SW480 (cell line): ENCODE measurements around the gene CDH12.
"Not testable (repeated sequence)": the region's sequence is repeated elsewhere in the genome, so short reads cannot be mapped to it uniquely, and the experiment has no call there.

Experiments
- DNase-seq: peaks from one replicate; pipeline ENCODE4 v3.0.0-alpha.2; 2016; ENCODE audit warnings: low spot score

CDH12 gene

DNA sequence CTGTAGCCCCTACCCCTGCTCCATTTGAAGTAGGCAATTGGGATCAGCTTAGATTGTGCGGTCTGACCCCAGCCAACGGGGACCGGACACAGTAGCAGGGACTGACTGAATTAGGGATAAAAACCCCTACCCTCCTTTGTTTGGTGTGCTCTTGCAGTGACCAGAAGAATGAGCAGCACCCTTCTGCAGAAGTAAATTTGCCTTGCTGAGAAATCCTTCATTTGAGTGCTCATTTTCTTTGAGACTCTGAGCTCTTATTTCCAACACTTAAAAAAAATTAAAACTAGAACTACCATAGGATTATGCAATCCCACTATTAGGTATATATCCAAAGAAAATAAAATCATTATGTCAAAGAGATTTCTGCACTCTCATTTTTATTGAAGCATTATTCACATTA lies 560.0 kb downstream of the CDH12 start:
- no peak for DNase-seq

DNA sequence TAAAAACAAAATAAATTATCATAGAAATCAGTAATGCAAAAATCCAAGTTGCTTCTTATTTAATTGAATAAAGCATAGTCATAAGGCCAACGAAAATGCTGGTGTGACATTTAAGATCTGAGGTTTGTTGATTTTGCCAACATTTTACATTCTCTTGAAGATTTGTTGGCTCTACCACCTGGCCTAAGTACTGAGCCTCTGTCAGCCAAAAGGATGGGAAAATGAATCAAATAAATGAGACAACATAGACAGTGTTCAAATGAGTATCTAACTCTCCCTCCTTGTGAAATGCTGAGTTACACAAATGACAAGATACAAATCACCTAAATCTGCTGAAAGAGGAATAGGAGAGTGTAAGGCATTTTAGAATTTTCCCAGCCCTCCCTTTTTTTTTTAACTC lies 575.0 kb downstream of the CDH12 start:
- no peak for DNase-seq

DNA sequence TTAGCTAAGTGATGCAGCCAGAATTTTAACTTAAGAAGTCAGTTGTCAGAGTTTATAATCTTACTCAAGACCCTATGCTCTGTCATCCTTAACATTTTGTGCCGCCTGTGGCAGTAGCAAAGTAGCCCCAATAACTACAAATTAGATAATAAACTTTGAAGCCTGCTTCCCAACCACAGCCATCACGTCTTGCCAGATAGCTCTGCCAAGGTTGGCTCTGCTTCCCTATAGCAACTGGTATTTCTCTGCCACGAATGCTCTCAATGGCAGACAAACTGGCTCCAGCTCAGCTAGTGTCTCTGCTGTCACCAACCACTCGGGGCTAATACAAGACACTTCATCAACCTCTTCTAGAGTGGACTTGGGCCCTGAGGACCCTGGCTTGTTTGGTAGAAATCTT lies 576.1 kb downstream of the CDH12 start:
- no peak for DNase-seq

DNA sequence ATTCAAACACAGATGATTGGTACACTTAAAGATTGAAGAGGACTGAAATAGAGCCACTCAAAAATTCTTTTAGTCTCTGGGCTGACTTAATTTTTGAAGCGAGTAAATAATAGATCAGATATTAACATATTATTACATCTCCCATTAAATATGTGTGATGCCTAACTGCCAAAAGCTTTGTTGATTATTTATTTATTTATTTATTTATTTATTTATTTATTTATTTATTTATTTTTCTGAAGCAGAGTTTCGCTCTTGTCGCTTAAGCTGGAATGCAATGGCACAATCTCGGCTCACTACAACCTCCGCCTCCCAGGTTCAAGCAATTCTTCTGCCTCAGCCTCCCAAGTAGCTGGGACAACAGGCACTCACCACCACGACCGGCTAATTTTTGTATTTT lies 587.3 kb downstream of the CDH12 start:
- DNase-seq = not testable (repeated sequence)

DNA sequence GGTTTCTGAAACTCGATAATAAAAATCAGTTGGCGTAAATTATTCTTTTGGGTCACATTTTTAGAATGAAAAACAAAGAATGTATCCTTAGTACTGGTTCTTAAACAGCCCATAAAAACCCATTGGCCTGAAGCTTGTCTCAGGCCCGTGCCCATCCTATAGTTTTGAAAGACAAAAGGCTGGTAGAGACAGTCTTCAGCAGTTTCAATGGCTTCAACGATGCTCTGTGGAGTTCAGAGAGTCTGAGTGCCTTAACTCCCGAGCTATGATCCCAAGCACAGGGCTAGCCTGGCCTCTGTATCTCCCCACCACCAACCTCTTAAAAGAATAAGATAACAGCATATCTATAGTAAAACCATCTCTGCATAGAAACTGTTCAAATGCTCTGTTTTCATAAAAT lies 595.0 kb downstream of the CDH12 start:
- no peak for DNase-seq

DNA sequence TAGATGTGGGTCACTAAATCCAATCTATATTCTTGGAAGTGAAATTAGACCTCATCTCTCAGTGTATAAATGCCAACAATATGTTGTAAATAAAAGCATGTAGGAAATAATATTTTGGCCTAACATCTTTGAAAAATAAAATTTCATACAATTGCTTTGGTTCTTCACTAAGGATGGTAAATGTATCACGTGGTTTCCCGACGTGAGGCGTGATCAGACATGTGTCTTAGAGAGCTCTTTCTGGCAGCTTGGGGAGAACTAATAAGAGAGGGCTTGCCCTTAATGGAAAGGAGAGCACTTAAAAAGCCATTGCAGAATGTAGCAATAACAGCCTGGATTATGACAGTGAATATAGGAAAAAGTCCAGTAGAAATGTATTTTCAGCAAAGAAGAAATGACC lies 602.6 kb downstream of the CDH12 start:
- no peak for DNase-seq

DNA sequence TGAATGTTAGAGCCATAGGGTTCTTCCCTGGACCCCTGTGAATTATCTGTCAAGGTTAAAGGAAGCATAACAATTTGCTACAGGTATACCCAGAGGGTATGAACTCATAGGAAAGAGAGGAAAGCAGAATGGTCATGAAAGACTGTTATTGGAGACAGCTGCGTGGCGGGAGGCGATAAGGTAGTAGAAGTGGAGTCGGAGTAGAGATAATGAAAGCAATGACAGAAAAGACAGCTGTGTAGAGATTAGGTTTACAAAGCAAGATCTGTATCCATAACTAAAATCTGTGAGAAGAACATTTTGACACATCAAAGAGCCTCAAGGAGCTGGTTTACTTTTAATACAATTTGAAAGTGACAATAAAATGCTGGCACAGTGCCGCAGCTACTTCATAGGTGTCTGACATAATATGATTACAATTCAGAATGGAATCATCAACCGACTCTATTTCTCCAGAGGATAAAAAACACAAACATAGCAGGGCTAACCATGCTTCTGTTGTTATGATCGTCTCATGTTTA lies 603.9 kb downstream of the CDH12 start:
- no peak for DNase-seq

DNA sequence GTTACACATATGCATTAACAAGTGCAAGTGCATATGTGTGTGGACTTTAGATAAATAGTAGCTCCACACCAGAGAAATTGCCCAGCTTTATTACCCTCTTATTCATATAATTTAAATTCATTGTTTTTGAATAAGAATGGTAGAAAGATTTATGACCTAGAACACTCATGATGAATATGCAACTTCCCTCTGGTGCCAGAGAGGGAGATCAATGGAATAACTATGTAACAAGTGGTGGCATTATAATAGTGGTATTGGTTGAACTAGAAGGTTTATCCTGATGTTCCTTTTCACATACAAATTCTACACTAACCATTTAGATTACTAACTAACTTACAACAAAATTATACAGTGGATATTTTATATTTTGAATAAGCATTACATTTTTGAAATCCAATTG lies 607.4 kb downstream of the CDH12 start:
- no peak for DNase-seq

DNA sequence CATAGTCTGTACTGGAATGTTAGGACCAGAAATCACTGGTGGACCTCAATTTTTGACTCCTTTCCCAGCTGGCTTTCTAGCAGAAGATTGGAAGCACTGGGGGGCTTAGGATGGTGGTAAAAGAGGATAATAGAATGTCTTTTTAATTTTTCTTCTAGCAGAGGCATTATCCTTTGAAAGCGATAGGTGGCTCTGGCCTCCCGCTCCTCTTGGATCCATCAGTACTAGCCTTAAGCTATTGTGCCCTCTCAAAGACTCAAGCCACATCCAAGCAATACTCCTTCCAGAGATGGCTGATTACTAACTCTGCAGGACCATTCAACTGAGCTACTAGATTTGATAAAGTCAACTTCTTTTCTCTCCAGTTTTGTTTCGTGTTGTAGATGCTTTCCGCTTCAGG lies 610.6 kb downstream of the CDH12 start:
- no peak for DNase-seq

DNA sequence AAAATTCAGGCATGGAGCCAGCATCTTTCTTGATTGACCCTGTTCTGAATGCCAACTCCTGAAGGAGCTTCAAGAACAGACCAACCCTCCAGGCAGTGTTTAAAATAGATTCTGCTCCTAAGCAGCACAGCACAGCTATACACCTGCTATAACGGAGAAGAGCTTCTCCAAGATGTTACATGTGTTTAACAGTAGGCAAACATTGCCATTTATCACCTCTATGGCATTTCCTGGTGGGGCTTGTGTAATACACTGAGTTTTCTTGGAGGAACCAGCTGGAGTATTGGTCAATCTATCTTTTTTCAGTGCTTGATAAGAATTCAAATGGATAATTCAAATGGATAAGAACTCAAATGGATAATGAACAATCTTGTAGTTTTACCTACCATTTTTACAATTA lies 615.1 kb downstream of the CDH12 start:
- DNase-seq = no peak

DNA sequence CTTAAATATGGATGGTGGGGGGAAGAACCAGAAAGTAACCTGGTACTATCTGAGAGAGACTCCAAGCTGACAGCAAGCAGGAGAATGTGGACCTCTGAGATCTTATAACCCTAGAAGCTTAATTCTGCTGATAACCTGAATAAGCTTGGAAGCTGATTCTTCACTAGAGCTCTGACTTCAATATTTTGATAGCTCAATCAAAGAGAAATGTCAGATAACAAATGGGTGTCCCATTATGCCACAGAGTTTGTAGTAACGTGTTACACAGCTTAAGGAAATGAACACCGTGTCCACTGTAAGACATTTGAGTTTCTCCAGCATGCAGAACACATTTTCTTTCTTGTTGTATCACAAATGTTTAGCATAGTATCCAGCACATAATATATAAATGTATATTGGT lies 626.7 kb downstream of the CDH12 start:
- DNase-seq = no peak

DNA sequence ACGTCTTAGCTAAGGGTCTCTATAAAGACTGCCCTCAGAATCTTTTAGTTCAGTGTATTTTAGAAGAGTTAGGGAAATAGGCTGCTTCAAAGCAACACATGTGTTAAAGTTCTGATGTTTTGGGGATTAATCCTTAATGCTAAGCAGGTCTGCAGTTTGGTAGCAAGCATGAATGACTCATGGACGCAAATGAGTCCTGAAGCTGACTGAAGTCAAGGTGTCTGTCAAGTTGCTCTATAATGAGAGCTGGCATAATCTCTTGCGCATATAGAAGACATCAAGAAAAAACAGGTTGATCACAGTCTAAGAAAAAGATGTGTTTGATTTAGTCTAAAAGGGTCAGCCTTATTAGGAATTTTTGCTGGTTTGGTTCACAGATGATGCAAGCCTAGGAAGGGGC lies 630.1 kb downstream of the CDH12 start:
- DNase-seq = no peak

DNA sequence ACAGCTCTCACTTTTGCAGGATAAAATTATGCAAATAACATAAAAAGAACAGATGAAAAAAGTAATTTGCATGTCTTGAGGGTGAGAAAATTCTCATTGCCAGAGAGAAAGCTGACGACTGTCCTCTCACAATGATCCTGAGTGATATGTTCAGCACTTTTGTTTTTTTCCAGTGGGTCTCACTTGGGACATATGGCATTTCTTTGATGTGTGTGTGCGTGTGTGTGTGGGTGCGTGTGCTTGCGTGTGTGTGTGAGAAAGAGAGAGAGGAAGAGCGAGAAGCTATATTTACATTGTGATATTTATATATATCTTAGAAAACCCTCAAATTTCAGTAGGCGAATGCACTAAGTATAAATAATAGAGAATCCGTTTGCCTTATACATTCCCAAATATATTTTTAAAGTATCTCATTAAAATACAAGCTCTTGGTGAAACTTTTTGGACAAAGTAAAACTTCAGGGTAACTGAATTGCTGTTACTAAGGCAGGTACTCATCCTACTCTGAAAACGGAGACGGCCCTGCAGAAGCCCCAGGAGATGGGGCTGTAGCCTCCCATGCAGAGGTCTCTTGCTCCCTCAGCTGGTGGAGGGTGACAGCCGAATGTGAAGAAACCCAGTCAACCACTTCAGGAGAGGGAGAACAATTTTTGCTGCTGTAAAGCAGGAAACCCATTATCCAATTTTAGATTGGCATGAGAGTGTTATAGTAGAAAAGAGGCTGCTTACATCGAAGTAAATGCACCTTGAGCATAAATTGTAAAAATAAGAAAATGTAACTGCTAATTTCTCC lies 639.2 kb downstream of the CDH12 start:
- not testable (repeated sequence) for DNase-seq

DNA sequence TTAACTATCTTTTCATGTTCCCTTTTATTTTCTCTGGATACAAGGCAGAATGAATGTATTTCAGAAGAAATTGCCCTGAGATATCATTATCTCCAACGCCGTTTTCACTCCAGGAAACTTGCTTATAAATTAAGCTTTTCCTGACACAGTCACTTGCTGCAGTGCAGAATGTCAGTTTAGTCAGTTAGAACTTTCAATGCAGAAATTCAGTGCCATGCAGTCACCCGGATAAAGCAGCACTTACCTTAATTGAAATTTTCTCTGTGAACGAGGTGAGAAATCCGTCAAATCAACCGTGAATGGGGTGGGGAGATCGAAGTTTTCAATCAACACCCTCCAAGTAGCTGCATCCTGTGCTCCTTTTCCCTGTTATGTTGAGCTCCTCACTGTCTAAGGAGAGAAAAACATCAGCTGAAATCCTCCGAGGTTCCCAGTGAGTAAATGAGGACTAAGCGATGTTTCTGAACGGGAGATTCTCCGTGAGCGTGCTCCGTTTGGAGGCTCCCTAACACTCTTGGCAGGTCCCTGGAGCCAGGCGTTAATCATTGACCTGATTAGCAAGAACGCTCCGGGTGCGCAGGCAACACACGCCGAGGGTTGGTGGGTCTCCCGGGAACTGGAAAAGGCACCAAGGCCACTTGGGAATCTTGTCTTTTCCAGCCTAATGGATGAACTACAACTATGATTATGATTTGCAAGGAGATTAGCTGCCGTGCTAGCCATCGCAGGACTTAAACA lies 640.7 kb downstream of the CDH12 start:
- DNase-seq = not testable (repeated sequence)

DNA sequence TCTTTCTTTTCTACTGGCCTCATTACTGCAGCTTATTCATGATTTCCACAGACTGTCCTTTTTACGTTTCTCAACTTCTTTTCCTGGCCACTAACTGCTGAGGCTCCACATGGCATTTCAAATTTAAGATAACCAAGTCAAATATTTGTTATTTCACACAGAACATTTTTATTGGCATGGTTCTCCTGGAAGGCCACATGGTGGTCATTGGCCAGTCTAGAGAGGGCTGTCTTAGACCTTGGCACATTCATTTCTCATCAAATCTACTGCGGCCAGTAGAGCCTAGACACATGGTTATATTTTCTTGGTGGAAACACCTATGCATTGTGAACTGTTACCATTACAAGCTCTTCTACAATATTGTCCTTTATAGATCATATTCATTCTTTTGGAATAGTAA lies 644.7 kb downstream of the CDH12 start:
- not testable (repeated sequence) for DNase-seq

DNA sequence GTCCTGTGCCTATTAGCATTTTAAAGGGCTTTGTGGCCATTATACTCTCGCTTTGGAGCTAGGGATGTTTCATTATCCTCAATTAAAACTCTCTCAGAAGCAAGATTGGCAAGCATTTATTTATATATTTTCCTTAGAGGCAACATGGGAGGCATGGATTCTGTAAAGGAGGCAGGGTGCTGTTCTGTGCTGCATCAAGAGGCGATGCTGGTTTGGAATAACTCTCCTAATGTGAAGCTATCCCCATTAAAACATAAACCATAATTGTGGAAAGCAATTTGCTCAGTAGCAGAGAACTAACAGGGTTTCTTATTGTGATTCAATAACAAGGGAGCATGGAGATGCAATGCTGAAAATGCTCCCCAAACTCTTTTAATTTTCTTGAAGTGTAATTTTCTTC lies 664.5 kb downstream of the CDH12 start:
- DNase-seq = not testable (repeated sequence)

DNA sequence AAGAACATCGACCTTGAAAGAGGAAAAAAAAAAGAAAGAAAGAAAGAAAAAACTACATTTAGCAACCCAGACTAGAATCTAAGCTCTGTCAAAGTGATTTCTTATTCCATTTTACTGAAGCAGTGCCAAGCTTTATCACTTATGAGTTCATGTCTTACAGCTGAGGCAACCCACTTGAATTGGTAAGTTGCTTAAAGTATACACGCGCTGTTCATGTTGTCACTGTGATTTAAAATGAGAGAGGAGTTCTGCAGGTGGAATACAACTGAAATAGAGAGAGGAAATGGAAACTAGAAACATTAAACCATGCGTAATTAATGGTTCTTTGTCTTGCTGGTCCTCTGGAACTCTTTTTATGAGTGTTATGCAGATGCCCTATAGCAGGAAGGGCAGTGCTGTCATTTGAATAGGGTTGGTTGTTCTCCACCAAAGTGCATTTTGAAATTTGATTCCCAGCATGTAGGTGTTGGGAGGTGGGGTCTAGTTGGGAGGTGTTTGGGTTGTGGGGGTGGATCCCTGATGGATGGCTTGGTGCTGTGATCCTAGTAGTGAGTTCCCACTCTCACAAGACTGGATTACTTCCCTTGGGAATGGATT lies 665.4 kb downstream of the CDH12 start:
- not testable (repeated sequence) for DNase-seq

DNA sequence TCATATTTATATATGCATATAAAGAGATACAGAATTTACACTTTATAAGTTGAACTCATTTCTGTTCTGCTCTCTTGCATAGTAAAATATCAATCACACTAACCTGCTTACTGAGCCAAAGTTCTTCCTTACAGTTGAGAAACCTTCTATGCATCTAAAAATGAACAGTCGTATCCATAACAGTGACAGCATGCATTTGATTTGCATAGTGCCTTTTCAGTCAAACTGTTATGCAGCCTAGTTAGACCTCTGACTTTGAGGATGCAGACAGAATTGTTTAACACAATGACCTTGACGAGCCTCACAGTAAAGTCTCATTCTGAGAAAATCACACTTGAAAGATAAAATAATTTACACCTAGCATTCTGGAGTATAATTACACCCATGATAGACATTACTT lies 683.9 kb downstream of the CDH12 start:
- not testable (repeated sequence) for DNase-seq

DNA sequence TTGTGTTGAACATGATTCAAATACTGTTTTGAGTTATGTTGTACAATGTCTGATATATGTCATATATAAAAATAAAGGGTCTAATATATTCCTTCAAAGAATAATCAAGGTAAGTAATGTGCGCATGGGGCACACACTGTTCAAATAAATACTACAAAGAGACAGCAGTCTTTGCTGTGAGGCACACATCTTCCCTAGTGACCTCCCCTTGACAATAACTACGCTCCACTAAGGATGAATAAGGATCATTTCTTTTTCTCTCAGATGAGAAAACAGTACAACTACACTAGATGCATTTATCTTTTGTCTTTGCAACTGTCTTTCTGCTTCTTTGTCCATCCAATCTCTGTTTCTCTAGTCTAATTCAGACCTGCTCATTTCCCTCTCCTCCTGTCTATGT lies 684.4 kb downstream of the CDH12 start:
- not testable (repeated sequence) for DNase-seq

DNA sequence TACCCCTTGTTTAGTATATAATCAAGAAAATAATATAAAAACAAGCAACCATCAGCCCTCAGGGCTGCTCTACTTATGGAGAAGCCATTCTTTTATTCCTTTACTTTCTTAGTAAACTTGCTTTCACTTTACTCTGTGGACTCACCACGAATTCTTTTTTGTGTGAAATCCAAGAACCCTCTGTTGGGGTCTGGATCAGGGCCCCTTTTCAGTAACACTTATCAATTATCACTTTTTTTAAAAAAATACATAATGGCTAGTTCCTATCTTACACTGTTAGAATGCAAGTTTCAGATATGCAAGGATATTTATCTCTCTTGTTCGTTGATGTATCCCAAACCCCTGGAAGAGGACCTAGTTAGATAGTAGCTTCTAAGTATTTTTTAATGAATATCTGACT lies 687.2 kb downstream of the CDH12 start:
- DNase-seq = not testable (repeated sequence)

DNA sequence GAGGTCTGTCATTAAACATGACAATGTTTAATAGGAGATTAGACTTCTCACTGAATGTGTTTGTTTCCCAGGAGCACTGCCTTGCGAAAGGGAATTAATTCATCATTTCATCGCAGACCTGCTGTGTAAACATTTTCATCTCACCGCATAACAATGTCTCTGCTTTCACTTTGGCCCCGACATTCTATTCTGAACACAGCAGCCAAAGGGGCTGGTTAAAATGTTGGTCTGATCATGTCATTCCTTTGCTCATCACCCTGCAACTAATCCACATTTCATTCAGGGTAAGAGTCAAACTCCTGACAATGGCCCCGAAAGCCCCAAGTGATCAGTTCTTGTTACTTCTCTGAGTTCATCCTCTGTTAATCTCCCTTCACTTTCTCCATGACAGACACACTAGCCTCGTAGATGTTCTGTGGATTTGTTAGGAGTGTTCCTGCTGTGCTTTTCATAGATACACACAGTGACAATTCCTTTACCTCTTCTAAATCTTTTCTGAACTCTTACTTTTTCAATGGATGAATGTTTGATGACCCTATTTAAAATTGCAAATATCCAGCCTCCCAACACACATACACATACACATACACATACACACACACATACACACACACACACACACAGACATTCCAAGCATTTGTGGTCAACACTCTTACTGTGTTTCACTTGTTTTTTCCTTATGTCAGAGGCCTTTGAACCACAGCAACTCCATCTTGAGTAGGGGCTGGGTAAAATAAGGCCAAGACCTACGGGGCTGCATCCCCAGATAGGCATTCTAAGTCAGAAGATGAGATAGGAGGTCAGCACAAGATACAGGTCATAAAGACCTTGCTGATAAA lies 688.0 kb downstream of the CDH12 start:
- DNase-seq = not testable (repeated sequence)

DNA sequence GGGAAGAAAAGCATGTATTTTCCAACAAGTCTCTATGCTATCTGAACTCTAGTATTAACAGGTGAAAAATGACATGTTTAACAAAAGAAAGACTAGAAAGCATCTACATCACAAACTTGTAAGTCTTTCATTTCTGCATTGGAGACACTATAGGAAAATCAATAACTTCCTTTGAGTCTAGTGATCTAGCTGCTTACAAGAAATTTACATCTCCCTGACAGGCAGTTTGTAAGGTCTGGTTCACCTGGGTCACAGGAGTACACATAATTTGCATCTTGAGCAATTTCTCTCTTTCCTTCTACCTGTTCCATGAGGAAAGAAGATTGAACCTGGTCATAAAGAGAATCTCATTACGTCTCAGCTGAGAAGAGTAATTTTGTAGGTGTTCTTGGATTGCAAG lies 696.2 kb downstream of the CDH12 start:
- DNase-seq = not testable (repeated sequence)
